AG04450 (cell line): ENCODE data around the gene MIAT. TPM values are rescaled to one million over a fixed set of nuclear protein-coding genes. Genes with fewer than 3 reads are reported as not detected.
"Not testable (repeated sequence)": the region's sequence is repeated elsewhere in the genome, so short reads cannot be mapped to it uniquely, and the experiment has no call there.

Experiments
- CTCF ChIA-PET: fragments of 300-600, 350-600 bp; formaldehyde crosslinking; extraction: SDS; loops from one replicate; lab custom pipeline; 2022; ENCODE audit warnings: antibody characterized with exemption, inconsistent platforms; lab: Charles Lee
- POLR2A ChIA-PET: fragments of 350-600 bp; formaldehyde crosslinking; extraction: SDS; loops from one replicate; lab custom pipeline; 2021; ENCODE audit warnings: antibody characterized with exemption, inconsistent platforms; lab: Yijun Ruan, JAX
- DNase-seq: peaks from one replicate; pipeline ENCODE4 v3.0.0-alpha.2; 2011; ENCODE audit warnings: low read depth, low spot score
- H3K27ac ChIP-seq: one replicate; pipeline ENCODE4 v1.5.1; 2012; ENCODE audit warnings: low read depth, low read length, control low read depth
- H3K27me3 ChIP-seq: one replicate; pipeline ENCODE4 v1.6.0; 2012; ENCODE audit warnings: low read length; ENCODE audit not compliant: control insufficient read depth, insufficient read depth
- H3K4me3 ChIP-seq: 2 replicates; pipeline ENCODE4 v1.5.1; 2011; ENCODE audit warnings: mild to moderate bottlenecking, low read depth, low read length, control low read depth
- H3K9me3 ChIP-seq: 2 replicates; pipeline ENCODE4 v1.5.1; 2012; ENCODE audit warnings: low read length; ENCODE audit not compliant: control insufficient read depth, insufficient read depth
- polyA plus RNA-seq: library from polyadenylated mRNA; depleted of rRNA; stranded (reverse); fragments of >200 nt; gene quantifications from 2 replicates; pipeline ENCODE4 v1.2.3, GENCODE V29; 2011
- TF ChIP-seq, protein P1 (sequence below): IDR thresholded peaks from 2 replicates; pipeline ENCODE4 v1.5.1; 2011; ENCODE audit warnings: low read depth, low read length, control low read depth, inconsistent platforms

MIAT gene
- polyA plus RNA-seq, 1 experiment = 7.8 TPM

DNA sequence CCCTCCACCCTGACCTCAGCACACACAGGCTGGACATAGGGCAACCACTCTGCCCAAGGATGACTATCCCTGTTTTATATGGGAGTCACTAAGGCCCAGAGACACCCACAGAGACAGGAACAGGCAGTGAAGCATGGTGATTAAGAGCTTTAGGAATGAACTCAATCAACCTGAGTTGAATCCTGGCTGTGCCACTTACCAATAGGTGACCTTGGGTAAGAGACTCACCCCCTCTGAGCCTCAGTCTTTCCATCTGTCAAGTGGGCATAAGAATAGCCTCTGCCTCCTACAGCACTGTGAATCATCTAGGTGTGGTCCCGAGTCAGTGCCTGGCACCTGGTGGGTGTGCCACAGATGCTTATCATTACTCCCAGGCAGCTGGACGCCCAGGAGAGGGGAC is 46.4 kb upstream of the MIAT start:
- TF ChIP-seq, protein P1, sequence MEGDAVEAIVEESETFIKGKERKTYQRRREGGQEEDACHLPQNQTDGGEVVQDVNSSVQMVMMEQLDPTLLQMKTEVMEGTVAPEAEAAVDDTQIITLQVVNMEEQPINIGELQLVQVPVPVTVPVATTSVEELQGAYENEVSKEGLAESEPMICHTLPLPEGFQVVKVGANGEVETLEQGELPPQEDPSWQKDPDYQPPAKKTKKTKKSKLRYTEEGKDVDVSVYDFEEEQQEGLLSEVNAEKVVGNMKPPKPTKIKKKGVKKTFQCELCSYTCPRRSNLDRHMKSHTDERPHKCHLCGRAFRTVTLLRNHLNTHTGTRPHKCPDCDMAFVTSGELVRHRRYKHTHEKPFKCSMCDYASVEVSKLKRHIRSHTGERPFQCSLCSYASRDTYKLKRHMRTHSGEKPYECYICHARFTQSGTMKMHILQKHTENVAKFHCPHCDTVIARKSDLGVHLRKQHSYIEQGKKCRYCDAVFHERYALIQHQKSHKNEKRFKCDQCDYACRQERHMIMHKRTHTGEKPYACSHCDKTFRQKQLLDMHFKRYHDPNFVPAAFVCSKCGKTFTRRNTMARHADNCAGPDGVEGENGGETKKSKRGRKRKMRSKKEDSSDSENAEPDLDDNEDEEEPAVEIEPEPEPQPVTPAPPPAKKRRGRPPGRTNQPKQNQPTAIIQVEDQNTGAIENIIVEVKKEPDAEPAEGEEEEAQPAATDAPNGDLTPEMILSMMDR = no peak
- POLR2A ChIA-PET = interaction anchor here (0.7 to 1.5 kb wide), 2 partner anchors 59 to 60 kb away, joined by 3 to 5 read pairs; no protein-coding TSS in a partner anchor
- DNase-seq = no peak
- no peak overlapping the region for H3K27ac ChIP-seq
- H3K27me3 ChIP-seq = peaks cover 2% of the 10 kb centered on the region
- CTCF ChIA-PET = no interaction called here
- H3K4me3 ChIP-seq = no peak overlapping the region
- no peaks in the 10 kb centered on the region for H3K9me3 ChIP-seq

DNA sequence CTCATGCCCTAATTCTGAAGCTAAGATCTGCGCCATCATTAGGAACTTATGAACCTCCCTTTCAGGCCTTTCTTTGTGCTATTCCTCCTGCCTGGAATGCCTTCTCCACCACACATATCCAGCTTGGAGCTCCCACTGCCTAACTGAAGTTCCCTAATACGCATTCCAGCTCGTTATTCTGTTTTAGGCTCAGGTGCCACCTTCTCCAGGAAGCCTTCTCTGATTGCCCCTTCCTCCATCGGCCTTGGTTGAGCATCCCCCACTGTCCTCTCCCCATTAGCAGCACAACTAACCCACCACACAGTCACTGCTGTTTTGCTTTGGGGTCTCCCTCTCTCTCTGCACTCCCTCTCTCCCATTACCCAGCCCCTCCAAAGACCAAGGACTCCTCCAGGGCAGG is 44.7 kb upstream of the MIAT start:
- Histone ChIP-seq H3K27me3 (peaks cover 2% of the 10 kb centered on the region), H3K9me3 (no peaks in the 10 kb centered on the region), H3K4me3 (no peak overlapping the region), H3K27ac (no peak overlapping the region)
- TF ChIP-seq, protein P1 = no peak
- ChIA-PET POLR2A (no interaction called here), CTCF (no interaction called here)
- DNase-seq = no peak

DNA sequence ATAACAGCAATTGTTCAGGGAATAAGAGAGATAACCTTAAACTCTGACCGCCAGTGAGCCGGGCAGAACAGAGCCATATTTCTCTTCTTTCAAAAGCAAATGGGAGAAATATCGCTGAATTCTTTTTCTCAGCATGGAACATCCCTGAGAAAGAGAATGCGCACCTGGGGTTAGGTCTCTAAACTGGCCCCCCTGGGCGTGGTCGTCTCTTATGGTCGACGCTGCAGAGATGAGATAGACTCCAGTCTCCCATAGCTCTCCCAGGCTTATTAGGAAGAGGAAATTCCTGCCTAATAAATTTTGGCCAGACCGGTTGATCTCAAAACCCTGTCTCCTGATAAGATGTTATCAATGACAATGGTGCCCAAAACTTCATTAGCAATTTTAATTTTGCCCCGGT is 43.6 kb upstream of the MIAT start:
- H3K27ac ChIP-seq, CTCF ChIA-PET, H3K9me3 ChIP-seq, H3K4me3 ChIP-seq, DNase-seq, H3K27me3 ChIP-seq, POLR2A ChIA-PET: not testable (repeated sequence)

DNA sequence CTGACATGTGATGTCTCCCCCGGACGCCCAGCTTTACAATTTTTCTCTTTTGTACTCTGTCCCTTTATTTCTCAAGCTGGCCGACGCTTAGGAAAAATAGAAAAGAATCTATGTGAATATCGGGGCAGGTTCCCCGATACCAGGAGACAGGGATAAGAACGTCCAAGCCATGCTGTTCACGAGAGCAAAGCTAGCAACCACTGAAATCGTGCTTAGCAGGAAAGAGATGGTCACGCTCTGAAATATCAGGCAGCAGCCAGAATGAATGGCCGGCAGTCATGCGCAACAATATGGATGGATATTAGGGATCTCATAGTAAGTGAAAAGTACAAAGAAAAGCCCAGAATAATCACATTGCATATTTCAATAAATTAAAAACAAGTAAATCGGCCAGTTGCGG is 43.1 kb upstream of the MIAT start:
- ChIA-PET POLR2A (no interaction called here), CTCF (no interaction called here)
- H3K27me3 ChIP-seq = peaks cover 2% of the 10 kb centered on the region
- no peak for DNase-seq
- TF ChIP-seq, protein P1 = no peak
- no peak overlapping the region for H3K27ac ChIP-seq
- no peak overlapping the region for H3K4me3 ChIP-seq
- H3K9me3 ChIP-seq = no peaks in the 10 kb centered on the region

DNA sequence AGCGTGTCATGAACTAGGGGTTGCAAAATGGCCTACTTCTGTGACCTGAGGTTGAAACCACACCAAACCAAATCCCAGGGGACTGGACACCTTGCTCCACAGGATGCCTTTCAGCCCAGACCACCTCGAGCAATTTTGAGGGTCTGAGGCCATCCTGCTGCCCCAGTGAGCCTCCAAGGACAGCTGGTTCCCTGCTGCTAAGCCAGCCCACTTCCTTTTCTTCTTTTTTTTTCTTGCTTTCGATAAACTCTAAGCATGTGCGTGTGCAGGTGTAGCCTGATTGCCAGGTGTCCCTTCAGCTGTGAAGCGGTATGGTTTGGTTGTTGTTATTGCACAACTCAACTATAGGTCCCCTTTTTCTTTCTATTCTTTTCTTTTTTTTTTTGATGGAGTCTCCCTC is 42.2 kb upstream of the MIAT start:
- no peak overlapping the region for H3K27ac ChIP-seq
- no peak for DNase-seq
- H3K27me3 ChIP-seq = peaks cover 2% of the 10 kb centered on the region
- CTCF ChIA-PET = no interaction called here
- TF ChIP-seq, protein P1 = no peak
- no peak overlapping the region for H3K4me3 ChIP-seq
- H3K9me3 ChIP-seq = no peaks in the 10 kb centered on the region
- POLR2A ChIA-PET = no interaction called here
